HEK293 (cell line): Measurements from ENCODE around the gene PDE4D.

Experiments
- ATF2 ChIP-seq: fragments of 450-650 bp; formaldehyde crosslinking; IDR thresholded peaks from 2 replicates; pipeline ENCODE4 v1.5.1; 2016; ENCODE audit warnings: missing biosample characterization, missing genetic modification characterization, low read depth
- CTCF ChIP-seq: fragments of 450-650 bp; formaldehyde crosslinking; IDR thresholded peaks from 2 replicates; pipeline ENCODE4 v1.5.1; 2016; ENCODE audit warnings: missing biosample characterization, missing genetic modification characterization
- KLF1 ChIP-seq: fragments of 450-650 bp; formaldehyde crosslinking; IDR thresholded peaks from 2 replicates; pipeline ENCODE4 v1.5.1; 2016; ENCODE audit warnings: missing biosample characterization, missing genetic modification characterization
- KLF17 ChIP-seq: fragments of 450-650 bp; formaldehyde crosslinking; IDR thresholded peaks from 2 replicates; pipeline ENCODE4 v1.5.1; 2016; ENCODE audit warnings: missing biosample characterization, missing genetic modification characterization
- OSR2 ChIP-seq: fragments of 450-650 bp; formaldehyde crosslinking; IDR thresholded peaks from 2 replicates; pipeline ENCODE4 v1.5.1; 2016; ENCODE audit warnings: missing biosample characterization, missing genetic modification characterization
- PRDM6 ChIP-seq: fragments of 450-650 bp; formaldehyde crosslinking; IDR thresholded peaks from 2 replicates; pipeline ENCODE4 v1.5.1; 2017; ENCODE audit warnings: missing biosample characterization, missing genetic modification characterization
- SALL2 ChIP-seq: fragments of 450-650 bp; formaldehyde crosslinking; IDR thresholded peaks from 2 replicates; pipeline ENCODE4 v1.5.0; 2017; ENCODE audit warnings: missing biosample characterization, mild to moderate bottlenecking, missing genetic modification characterization, borderline replicate concordance
- ZBTB26 ChIP-seq: fragments of 450-650 bp; formaldehyde crosslinking; optimal IDR thresholded peaks from 2 replicates; pipeline ENCODE3; 2016; ENCODE audit warnings: missing biosample characterization, mild to moderate bottlenecking, missing genetic modification characterization
- ZEB2 ChIP-seq: fragments of 450-650 bp; formaldehyde crosslinking; IDR thresholded peaks from 2 replicates; pipeline ENCODE4 v1.5.1; 2016; ENCODE audit warnings: missing biosample characterization, missing genetic modification characterization
- ZNF362 ChIP-seq: fragments of 450-650 bp; formaldehyde crosslinking; IDR thresholded peaks from 2 replicates; pipeline ENCODE4 v1.5.1; 2016; ENCODE audit warnings: missing biosample characterization, missing genetic modification characterization
- ZNF394 ChIP-seq: fragments of 450-650 bp; formaldehyde crosslinking; IDR thresholded peaks from 2 replicates; pipeline ENCODE4 v1.5.1; 2016; ENCODE audit warnings: missing biosample characterization, missing genetic modification characterization, mild to moderate bottlenecking, moderate library complexity, borderline replicate concordance
- ZNF518A ChIP-seq: fragments of 450-650 bp; formaldehyde crosslinking; conservative IDR thresholded peaks from 2 replicates; pipeline ENCODE4 v1.5.1; 2016; ENCODE audit warnings: low read depth, missing biosample characterization, missing genetic modification characterization
- ZNF549 ChIP-seq: fragments of 450-650 bp; IDR thresholded peaks from 2 replicates; pipeline ENCODE4 v1.5.1; 2018; ENCODE audit warnings: missing biosample characterization, missing genetic modification characterization, mild to moderate bottlenecking, inconsistent platforms, moderate library complexity
- ZNF596 ChIP-seq: fragments of 450-650 bp; IDR thresholded peaks from 2 replicates; pipeline ENCODE4 v1.5.0; 2018; ENCODE audit warnings: missing biosample characterization, mild to moderate bottlenecking, missing genetic modification characterization, moderate library complexity
- ZNF629 ChIP-seq: fragments of 450-650 bp; formaldehyde crosslinking; IDR thresholded peaks from 2 replicates; pipeline ENCODE4 v1.5.1; 2017; ENCODE audit warnings: missing biosample characterization, missing genetic modification characterization
- ZNF660 ChIP-seq: fragments of 450-650 bp; IDR thresholded peaks from 2 replicates; pipeline ENCODE4 v1.5.1; 2018; ENCODE audit warnings: missing biosample characterization, mild to moderate bottlenecking, missing genetic modification characterization
- ZNF701 ChIP-seq: fragments of 450-650 bp; formaldehyde crosslinking; IDR thresholded peaks from 2 replicates; pipeline ENCODE4 v1.5.1; 2016; ENCODE audit warnings: missing biosample characterization, missing genetic modification characterization
- ZNF768 ChIP-seq: fragments of 450-650 bp; formaldehyde crosslinking; IDR thresholded peaks from 2 replicates; pipeline ENCODE4 v1.5.1; 2018; ENCODE audit warnings: missing biosample characterization, mild to moderate bottlenecking, missing genetic modification characterization
- ZNF791 ChIP-seq: fragments of 450-650 bp; formaldehyde crosslinking; IDR thresholded peaks from 2 replicates; pipeline ENCODE4 v1.5.1; 2016; ENCODE audit warnings: missing biosample characterization, missing genetic modification characterization
- ZXDB ChIP-seq: fragments of 450-650 bp; formaldehyde crosslinking; IDR thresholded peaks from 2 replicates; pipeline ENCODE4 v1.5.1; 2016; ENCODE audit warnings: missing biosample characterization, missing genetic modification characterization

Gene PDE4D

GRCh38 chr5:59380350-59380951 lies 513.1 kb downstream of the PDE4D start (continued):
- TF ChIP-seq CTCF (tag by site-specific recombination) (peak; percentile 25; the same call in 1 of the 2 replicates), ZNF549 (tag by site-specific recombination) (no peak), OSR2 (0 out of 2 replicates have a peak, but pooled peaks have one; percentile 26), ZNF768 (tag by site-specific recombination) (no peak), KLF17 (tag by site-specific recombination) (no peak), ATF2 (tag by site-specific recombination) (0 out of 2 replicates have a peak, but pooled peaks have one; percentile 32), ZNF791 (tag by site-specific recombination) (no peak), ZNF629 (tag by site-specific recombination) (peak; percentile 90), ZNF394 (tag by site-specific recombination) (0 out of 2 replicates have a peak, but pooled peaks have one; percentile 18), ZXDB (peak; percentile 58), ZEB2 (tag by site-specific recombination) (peak; percentile 75; the same call in 1 of the 2 replicates), ZBTB26 (tag by site-specific recombination) (no peak), ZNF362 (tag by site-specific recombination) (peak; percentile 100), PRDM6 (peak; percentile 87), ZNF596 (peak; percentile 64; the same call in 1 of the 2 replicates), KLF1 (no peak), ZNF660 (tag by site-specific recombination) (peak; percentile 92), ZNF701 (no peak), SALL2 (tag by site-specific recombination) (no peak), ZNF518A (no peak)
